ENCODE data around the gene PTGER3. TPM values are rescaled to one million over a fixed set of nuclear protein-coding genes. Genes with fewer than 3 reads are reported as not detected.

PTGER3 gene
- polyA plus RNA-seq, 4 donors = 2.0 to 2.4 TPM; not detected in 2

DNA sequence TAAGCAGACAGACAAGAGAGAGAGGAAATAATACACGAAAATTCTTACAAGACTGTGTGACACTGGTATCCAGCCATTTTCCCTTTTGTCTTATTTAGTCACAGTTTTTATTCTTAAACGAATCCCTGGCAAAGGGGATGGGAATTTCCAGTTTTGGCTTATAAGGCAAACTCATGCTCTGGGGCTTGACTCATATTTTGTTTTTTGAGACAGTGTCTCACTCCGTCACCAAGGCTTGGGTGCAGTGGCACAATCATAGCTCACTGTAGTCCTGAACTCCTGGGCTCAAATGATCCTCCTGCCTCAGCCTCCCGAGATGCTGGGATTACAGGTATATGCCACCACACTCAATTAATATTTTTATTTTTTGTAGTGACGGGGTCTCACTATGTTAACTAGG, 31.9 kb downstream of the PTGER3 start:
- Histone ChIP-seq H3K27me3 (ENCODE audit: control insufficient read depth in 3 of 3, insufficient read depth in 3 of 3, low read length in 3 of 3) (no peaks in the 10 kb centered on the region), H3K9me3 (ENCODE audit: control insufficient read depth in 2 of 2, insufficient read depth in 1 of 2, low read depth in 1 of 2, low read length in 1 of 2) (no peaks in the 10 kb centered on the region), H3K4me1 (ENCODE audit: control insufficient read depth in 3 of 3, insufficient read depth in 2 of 3, low read depth in 1 of 3, low read length in 2 of 3) (no peaks in the 10 kb centered on the region), H3K27ac (ENCODE audit: low read depth in 1 of 3, low read length in 2 of 3) (no peak overlapping the region), H3K4me3 (ENCODE audit: low read depth in 1 of 3, low read length in 3 of 3) (no peak overlapping the region), H3K36me3 (ENCODE audit: control insufficient read depth in 3 of 3, insufficient read depth in 2 of 3, low read depth in 1 of 3, low read length in 3 of 3) (no peaks in the 10 kb centered on the region)
- 72 to 81% (median 77%) methylated on average over 5 of the region's 5 CpGs for WGBS, 3 donors
- DNase-seq = no peak
- FAIRE-seq = no peak

DNA sequence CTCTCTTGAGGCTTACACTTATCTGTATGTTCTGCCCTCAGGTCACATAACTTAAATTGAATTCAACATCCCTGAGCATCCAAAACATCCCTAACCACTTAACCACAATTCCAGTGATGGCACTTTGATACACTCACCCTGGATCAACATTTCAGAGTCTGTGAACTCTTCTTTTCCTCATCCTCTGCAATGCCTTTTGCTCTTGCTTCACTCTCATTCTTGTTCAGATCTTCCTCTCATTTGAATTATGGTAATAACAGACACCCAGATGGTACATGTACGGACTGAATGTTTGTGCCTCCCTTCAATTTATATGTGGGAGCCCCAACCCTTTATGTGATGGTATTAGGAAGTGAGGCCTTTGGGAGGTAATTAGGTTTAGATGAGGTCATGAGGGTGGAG, 33.4 kb downstream of the PTGER3 start:
- no peak overlapping the region for H3K4me3 ChIP-seq (ENCODE audit: low read depth in 1 of 3, low read length in 3 of 3)
- H3K36me3 ChIP-seq (ENCODE audit: control insufficient read depth in 3 of 3, insufficient read depth in 2 of 3, low read depth in 1 of 3, low read length in 3 of 3) = no peaks in the 10 kb centered on the region
- no peaks in the 10 kb centered on the region for H3K9me3 ChIP-seq (ENCODE audit: control insufficient read depth in 2 of 2, insufficient read depth in 1 of 2, low read depth in 1 of 2, low read length in 1 of 2)
- no peak overlapping the region for H3K27ac ChIP-seq (ENCODE audit: low read depth in 1 of 3, low read length in 2 of 3)
- no peaks in the 10 kb centered on the region for H3K4me1 ChIP-seq (ENCODE audit: control insufficient read depth in 3 of 3, insufficient read depth in 2 of 3, low read depth in 1 of 3, low read length in 2 of 3)
- 77 to 91% (median 78%) methylated on average over 1 of the region's 1 CpG for WGBS, 3 donors
- FAIRE-seq = no peak
- H3K27me3 ChIP-seq (ENCODE audit: control insufficient read depth in 3 of 3, insufficient read depth in 3 of 3, low read length in 3 of 3) = no peaks in the 10 kb centered on the region
- DNase-seq = no peak

- DNase-seq (no peak), FAIRE-seq (no peak)
- H3K4me3 ChIP-seq (ENCODE audit: low read depth in 1 of 3, low read length in 3 of 3) = no peak overlapping the region
- H3K4me1 ChIP-seq (ENCODE audit: control insufficient read depth in 3 of 3, insufficient read depth in 2 of 3, low read depth in 1 of 3, low read length in 2 of 3) = no peaks in the 10 kb centered on the region
- WGBS, 3 donors = 70 to 76% (median 76%) methylated on average over 3 of the region's 3 CpGs
- H3K27ac ChIP-seq (ENCODE audit: low read depth in 1 of 3, low read length in 2 of 3) = no peak overlapping the region
- no peaks in the 10 kb centered on the region for H3K9me3 ChIP-seq (ENCODE audit: control insufficient read depth in 2 of 2, insufficient read depth in 1 of 2, low read depth in 1 of 2, low read length in 1 of 2)
- no peaks in the 10 kb centered on the region for H3K27me3 ChIP-seq (ENCODE audit: control insufficient read depth in 3 of 3, insufficient read depth in 3 of 3, low read length in 3 of 3)
- H3K36me3 ChIP-seq (ENCODE audit: control insufficient read depth in 3 of 3, insufficient read depth in 2 of 3, low read depth in 1 of 3, low read length in 3 of 3) = no peaks in the 10 kb centered on the region
These were observed 44.7 kb downstream of the PTGER3 start for GRCh38 chr1:71002709-71003475.

DNA sequence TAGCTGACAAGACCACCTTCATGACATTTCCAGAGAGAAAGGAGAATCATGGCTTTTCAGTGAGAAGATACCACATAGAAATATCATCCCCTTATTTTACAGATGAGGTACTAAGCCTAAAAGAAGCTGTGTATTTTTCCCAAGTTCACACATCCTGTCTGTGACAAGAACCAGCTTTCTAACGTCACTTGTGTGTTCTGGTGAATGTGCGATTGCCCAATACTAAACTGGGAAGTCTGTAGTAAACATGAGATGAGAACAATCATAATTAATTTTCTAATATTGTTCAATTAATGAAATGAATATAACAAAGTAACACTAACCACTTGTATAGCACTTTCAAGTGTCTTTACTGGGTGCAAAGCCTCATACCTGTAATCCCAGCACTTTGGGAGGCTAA, 46.0 kb downstream of the PTGER3 start:
- 72 to 79% (median 74%) methylated on average over 2 of the region's 2 CpGs for WGBS, 3 donors
- H3K4me1 ChIP-seq (ENCODE audit: control insufficient read depth in 3 of 3, insufficient read depth in 2 of 3, low read depth in 1 of 3, low read length in 2 of 3) = no peaks in the 10 kb centered on the region
- H3K27me3 ChIP-seq (ENCODE audit: control insufficient read depth in 3 of 3, insufficient read depth in 3 of 3, low read length in 3 of 3) = no peaks in the 10 kb centered on the region
- H3K27ac ChIP-seq (ENCODE audit: low read depth in 1 of 3, low read length in 2 of 3) = no peak overlapping the region
- no peak for DNase-seq
- no peak overlapping the region for H3K4me3 ChIP-seq (ENCODE audit: low read depth in 1 of 3, low read length in 3 of 3)
- no peaks in the 10 kb centered on the region for H3K9me3 ChIP-seq (ENCODE audit: control insufficient read depth in 2 of 2, insufficient read depth in 1 of 2, low read depth in 1 of 2, low read length in 1 of 2)
- no peaks in the 10 kb centered on the region for H3K36me3 ChIP-seq (ENCODE audit: control insufficient read depth in 3 of 3, insufficient read depth in 2 of 3, low read depth in 1 of 3, low read length in 3 of 3)
- FAIRE-seq = no peak

DNA sequence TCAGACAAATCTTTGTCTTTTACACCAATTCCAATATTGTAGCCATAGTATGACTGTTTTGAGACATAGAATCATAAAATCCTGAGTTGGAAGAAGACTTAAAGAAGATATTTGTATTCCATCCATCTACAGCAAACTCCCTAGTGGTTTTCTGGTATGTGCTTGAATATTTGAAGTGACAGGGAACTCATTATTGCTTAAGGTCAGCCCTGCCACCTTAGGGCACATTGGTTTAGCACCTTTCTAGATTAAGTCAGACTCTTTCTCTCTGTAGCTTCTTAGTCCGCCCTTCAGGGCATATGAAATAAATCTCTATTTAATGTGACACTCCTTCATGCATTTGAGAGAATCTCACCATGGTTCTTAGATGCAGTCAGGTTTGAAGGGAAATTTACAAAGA, 49.8 kb downstream of the PTGER3 start:
- 70 to 80% (median 77%) methylated on average over 1 of the region's 1 CpG for WGBS, 3 donors

GRCh38 chr1:70994753-70995268, 52.8 kb downstream of the PTGER3 start:
- Histone ChIP-seq H3K27ac (ENCODE audit: low read depth in 1 of 3, low read length in 2 of 3) (no peak overlapping the region), H3K4me3 (ENCODE audit: low read depth in 1 of 3, low read length in 3 of 3) (no peak overlapping the region), H3K27me3 (ENCODE audit: control insufficient read depth in 3 of 3, insufficient read depth in 3 of 3, low read length in 3 of 3) (no peaks in the 10 kb centered on the region), H3K9me3 (ENCODE audit: control insufficient read depth in 2 of 2, insufficient read depth in 1 of 2, low read depth in 1 of 2, low read length in 1 of 2) (no peaks in the 10 kb centered on the region), H3K36me3 (ENCODE audit: control insufficient read depth in 3 of 3, insufficient read depth in 2 of 3, low read depth in 1 of 3, low read length in 3 of 3) (no peaks in the 10 kb centered on the region), H3K4me1 (ENCODE audit: control insufficient read depth in 3 of 3, insufficient read depth in 2 of 3, low read depth in 1 of 3, low read length in 2 of 3) (no peaks in the 10 kb centered on the region)
- FAIRE-seq (no peak), DNase-seq (no peak)
- 76 to 92% (median 83%) methylated on average over 1 of the region's 1 CpG for WGBS, 3 donors

More for the DNA sequence above, 49.8 kb downstream of the PTGER3 start:
- no peaks in the 10 kb centered on the region for H3K9me3 ChIP-seq (ENCODE audit: control insufficient read depth in 2 of 2, insufficient read depth in 1 of 2, low read depth in 1 of 2, low read length in 1 of 2)
- H3K4me1 ChIP-seq (ENCODE audit: control insufficient read depth in 3 of 3, insufficient read depth in 2 of 3, low read depth in 1 of 3, low read length in 2 of 3) = no peaks in the 10 kb centered on the region
- no peak overlapping the region for H3K27ac ChIP-seq (ENCODE audit: low read depth in 1 of 3, low read length in 2 of 3)
- no peaks in the 10 kb centered on the region for H3K36me3 ChIP-seq (ENCODE audit: control insufficient read depth in 3 of 3, insufficient read depth in 2 of 3, low read depth in 1 of 3, low read length in 3 of 3)
- no peaks in the 10 kb centered on the region for H3K27me3 ChIP-seq (ENCODE audit: control insufficient read depth in 3 of 3, insufficient read depth in 3 of 3, low read length in 3 of 3)
- no peak overlapping the region for H3K4me3 ChIP-seq (ENCODE audit: low read depth in 1 of 3, low read length in 3 of 3)
- FAIRE-seq (no peak), DNase-seq (no peak)

DNA sequence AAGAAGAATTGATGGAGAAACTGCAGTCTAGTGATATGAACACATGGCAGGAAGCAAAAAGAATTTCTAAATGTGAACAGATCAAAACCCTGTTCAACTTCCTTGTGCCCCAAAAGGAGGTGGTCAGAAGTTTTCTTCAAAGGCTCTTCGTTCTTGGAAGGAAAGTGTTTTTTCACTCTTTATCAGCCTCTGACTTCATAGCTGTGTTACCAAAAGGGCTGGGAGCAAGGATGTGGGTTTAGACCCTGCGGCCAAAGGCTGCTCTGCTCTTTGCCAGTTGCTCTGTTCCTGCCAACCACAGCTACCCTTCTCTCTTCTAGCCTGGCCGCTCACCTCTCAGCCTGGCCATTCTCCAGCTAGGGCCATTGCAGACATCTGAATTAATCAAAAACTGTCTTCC, 53.8 kb downstream of the PTGER3 start:
- Histone ChIP-seq H3K27ac (ENCODE audit: low read depth in 1 of 3, low read length in 2 of 3) (no peak overlapping the region), H3K4me3 (ENCODE audit: low read depth in 1 of 3, low read length in 3 of 3) (no peak overlapping the region), H3K27me3 (ENCODE audit: control insufficient read depth in 3 of 3, insufficient read depth in 3 of 3, low read length in 3 of 3) (no peaks in the 10 kb centered on the region), H3K36me3 (ENCODE audit: control insufficient read depth in 3 of 3, insufficient read depth in 2 of 3, low read depth in 1 of 3, low read length in 3 of 3) (no peaks in the 10 kb centered on the region), H3K9me3 (ENCODE audit: control insufficient read depth in 2 of 2, insufficient read depth in 1 of 2, low read depth in 1 of 2, low read length in 1 of 2) (no peaks in the 10 kb centered on the region), H3K4me1 (ENCODE audit: control insufficient read depth in 3 of 3, insufficient read depth in 2 of 3, low read depth in 1 of 3, low read length in 2 of 3) (no peaks in the 10 kb centered on the region)
- WGBS, 3 donors = 79 to 81% (median 80%) methylated on average over 3 of the region's 3 CpGs
- DNase-seq = no peak
- FAIRE-seq = no peak

DNA sequence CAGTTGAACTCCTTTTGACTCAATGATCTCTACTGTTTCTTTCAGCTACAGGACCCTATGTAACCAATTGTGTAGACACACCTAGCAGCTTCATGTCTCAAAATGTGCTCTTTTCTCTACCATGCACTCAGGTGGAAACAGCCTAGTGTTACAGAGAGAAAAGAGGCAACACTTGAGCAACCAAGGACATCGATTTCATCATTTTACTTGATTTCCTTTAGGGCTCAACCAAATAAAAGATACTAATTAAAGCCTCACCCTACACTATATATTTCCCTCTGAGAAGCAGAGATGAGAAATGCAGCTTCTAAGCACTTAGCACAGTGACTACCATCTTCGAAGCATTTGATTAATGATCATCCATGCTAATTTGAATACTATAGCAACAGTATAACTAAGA, 55.1 kb downstream of the PTGER3 start:
- WGBS, 3 donors = 65 to 72% (median 66%) methylated on average over 2 of the region's 2 CpGs
- H3K4me3 ChIP-seq (ENCODE audit: low read depth in 1 of 3, low read length in 3 of 3) = no peak overlapping the region
- no peaks in the 10 kb centered on the region for H3K27me3 ChIP-seq (ENCODE audit: control insufficient read depth in 3 of 3, insufficient read depth in 3 of 3, low read length in 3 of 3)
- FAIRE-seq (no peak), DNase-seq (no peak)
- H3K27ac ChIP-seq (ENCODE audit: low read depth in 1 of 3, low read length in 2 of 3) = no peak overlapping the region
- H3K36me3 ChIP-seq (ENCODE audit: control insufficient read depth in 3 of 3, insufficient read depth in 2 of 3, low read depth in 1 of 3, low read length in 3 of 3) = no peaks in the 10 kb centered on the region
- H3K4me1 ChIP-seq (ENCODE audit: control insufficient read depth in 3 of 3, insufficient read depth in 2 of 3, low read depth in 1 of 3, low read length in 2 of 3) = no peaks in the 10 kb centered on the region
- H3K9me3 ChIP-seq (ENCODE audit: control insufficient read depth in 2 of 2, insufficient read depth in 1 of 2, low read depth in 1 of 2, low read length in 1 of 2) = no peaks in the 10 kb centered on the region

Data from small intestine (tissue), 7 donors.